Muscle layer of duodenum (tissue), 2 donors: Measurements from ENCODE around the gene WNT3.

ENCODE experiments used
- H3K27ac ChIP-seq: one replicate; pipeline ENCODE4 v1.7.0; 2013; ENCODE audit warnings: mild to moderate bottlenecking, low read length
- H3K27me3 ChIP-seq: one replicate; pipeline ENCODE4 v1.7.0; 2013; ENCODE audit warnings: low read depth, mild to moderate bottlenecking, control low read depth, low read length
- H3K36me3 ChIP-seq, 2 donors: one replicate each; pipeline ENCODE4 v1.7.0; 2013; ENCODE audit warnings: low read length in 2 of 2, control low read depth in 1 of 2, mild to moderate bottlenecking in 1 of 2; ENCODE audit not compliant: insufficient read depth in 2 of 2, control insufficient read depth in 1 of 2
- H3K4me1 ChIP-seq, 2 donors: one replicate each; pipeline ENCODE4 v1.7.0; 2013; ENCODE audit warnings: low read length in 2 of 2, mild to moderate bottlenecking in 2 of 2, control low read depth in 1 of 2, moderate library complexity in 1 of 2; ENCODE audit not compliant: insufficient read depth in 2 of 2, control insufficient read depth in 1 of 2
- H3K4me3 ChIP-seq, 2 donors: one replicate each; pipeline ENCODE4 v1.7.0; 2013; ENCODE audit warnings: low read length in 2 of 2, low read depth in 1 of 2, mild to moderate bottlenecking in 1 of 2
- H3K9me3 ChIP-seq, 2 donors: one replicate each; pipeline ENCODE4 v1.7.0; 2013; ENCODE audit warnings: low read length in 2 of 2, control low read depth in 1 of 2, mild to moderate bottlenecking in 1 of 2; ENCODE audit not compliant: control insufficient read depth in 1 of 2
- donor health status: healthy.

The WNT3 gene

DNA sequence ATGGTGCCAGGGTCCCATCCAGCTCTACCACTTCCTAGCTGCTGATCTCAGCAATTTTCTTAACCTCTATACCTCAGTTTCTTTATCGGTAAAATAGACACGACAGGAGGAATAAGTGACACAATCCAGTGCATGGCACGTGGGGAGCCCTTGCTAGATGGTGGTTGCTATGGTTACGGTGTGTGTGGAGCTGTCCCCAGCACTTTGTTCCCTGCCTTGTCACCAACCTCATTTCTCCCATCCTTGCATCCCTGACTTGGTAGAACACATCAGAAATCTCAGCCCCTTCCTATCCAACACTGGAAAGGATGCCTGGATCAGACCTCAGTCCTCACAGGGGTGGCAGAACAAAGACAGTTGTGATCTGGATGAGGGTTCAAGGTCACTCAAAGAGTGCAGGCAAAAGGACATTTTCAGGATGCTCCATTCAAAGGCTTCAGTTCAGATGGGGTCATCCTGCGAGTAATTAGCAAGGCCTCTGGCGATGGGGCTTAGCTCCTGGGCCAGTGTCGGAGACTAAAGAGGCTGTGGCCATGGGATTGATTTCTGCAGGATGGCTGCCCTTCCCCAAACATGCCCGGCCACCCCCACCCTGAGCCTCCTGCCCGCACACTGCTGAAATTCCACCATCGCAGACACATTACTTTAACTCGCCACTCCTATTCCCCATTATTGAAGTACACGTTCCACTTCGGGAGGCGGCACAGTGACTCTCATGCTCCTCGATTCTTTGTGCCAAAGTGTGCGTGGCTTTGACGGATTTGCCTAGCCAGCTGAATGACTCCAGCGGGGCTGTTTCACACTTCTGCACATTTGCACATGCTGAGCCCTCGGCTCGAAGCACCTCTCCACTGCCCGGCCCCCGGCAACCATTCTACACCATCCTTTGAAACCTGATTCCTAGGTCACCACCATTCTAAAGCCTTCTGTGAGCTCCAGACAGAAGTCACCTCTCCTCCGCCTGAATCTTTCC is 40.3 kb downstream of the WNT3 start:
- H3K27me3 ChIP-seq = no peaks in the 10 kb centered on the region
- no peaks in the 10 kb centered on the region for H3K4me1 ChIP-seq
- no peaks in the 10 kb centered on the region for H3K9me3 ChIP-seq
- H3K4me3 ChIP-seq = no peak overlapping the region
- H3K27ac ChIP-seq = no peak overlapping the region
- H3K36me3 ChIP-seq = no peaks in the 10 kb centered on the region

DNA sequence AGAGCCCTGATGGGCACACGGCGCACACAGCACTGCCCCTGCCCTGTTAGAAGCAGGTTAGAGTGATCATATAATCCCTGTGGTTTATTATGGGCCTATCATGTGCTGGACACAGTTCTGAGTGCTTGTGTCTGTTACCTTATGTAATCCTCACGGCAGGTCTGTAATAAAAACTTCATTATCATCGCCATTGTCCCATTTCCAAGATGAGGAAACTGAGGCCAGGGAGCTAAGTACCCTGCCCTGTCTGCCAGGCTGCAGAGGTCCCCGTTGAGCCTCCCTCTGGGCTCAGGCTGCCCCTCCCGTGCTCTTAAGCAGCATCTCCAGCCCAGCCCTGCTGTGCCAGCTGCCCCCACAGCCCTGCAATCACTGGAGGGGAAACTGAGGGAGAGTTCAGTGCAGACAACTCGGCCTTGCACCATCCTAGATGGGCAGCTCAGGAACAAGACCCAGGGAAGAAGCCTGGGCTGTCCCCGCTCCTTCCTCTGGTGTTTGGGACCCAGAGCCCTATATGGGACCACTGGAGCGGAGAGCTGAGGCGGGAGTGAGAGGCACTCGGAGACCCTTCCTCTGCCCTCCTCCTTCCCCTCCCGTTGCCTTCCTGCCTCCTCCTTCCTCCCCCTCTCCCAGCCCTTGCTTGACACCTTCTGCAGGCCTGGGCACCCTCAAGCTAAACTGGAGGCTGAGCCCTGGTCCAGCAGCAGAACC is 42.0 kb downstream of the WNT3 start:
- H3K4me1 ChIP-seq = no peaks in the 10 kb centered on the region
- no peaks in the 10 kb centered on the region for H3K27me3 ChIP-seq
- H3K27ac ChIP-seq = no peak overlapping the region
- no peaks in the 10 kb centered on the region for H3K9me3 ChIP-seq
- no peaks in the 10 kb centered on the region for H3K36me3 ChIP-seq
- no peak overlapping the region for H3K4me3 ChIP-seq

DNA sequence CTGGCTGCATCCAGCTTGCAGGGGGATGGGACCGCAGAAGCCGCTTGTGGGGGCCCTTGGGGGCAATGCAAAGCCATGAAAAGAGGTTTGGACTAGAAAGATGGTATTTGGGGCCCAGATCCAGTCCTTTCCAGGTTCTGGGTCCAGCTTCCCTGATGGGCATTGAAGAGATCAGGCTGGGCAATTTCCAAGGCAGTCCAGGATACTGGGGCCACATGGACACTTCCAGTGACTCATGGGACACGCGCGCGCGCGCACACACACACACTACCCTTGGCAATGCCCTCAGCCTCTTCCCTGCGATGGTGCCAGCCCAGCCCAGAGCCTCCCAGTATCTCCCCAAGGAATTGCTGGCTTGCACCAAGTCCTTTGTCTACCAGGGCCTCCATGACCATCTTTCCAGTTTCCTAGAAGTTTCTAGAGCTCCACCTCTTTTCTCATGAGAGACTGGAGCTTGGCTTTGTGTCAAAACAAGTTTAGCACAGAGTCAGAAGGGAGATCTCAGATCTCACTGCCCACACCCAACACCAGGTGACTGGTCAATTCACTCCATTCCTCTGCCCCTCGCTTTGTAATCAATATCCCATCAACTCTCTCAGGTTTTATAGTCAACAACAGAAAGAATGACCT is 44.3 kb downstream of the WNT3 start:
- H3K27me3 ChIP-seq = peaks cover 4% of the 10 kb centered on the region
- no peak overlapping the region for H3K27ac ChIP-seq
- H3K9me3 ChIP-seq = no peaks in the 10 kb centered on the region
- no peak overlapping the region for H3K4me3 ChIP-seq
- peaks cover 0 to 6% of the 10 kb centered on the region in 2 donors for H3K4me1 ChIP-seq
- H3K36me3 ChIP-seq = no peaks in the 10 kb centered on the region

DNA sequence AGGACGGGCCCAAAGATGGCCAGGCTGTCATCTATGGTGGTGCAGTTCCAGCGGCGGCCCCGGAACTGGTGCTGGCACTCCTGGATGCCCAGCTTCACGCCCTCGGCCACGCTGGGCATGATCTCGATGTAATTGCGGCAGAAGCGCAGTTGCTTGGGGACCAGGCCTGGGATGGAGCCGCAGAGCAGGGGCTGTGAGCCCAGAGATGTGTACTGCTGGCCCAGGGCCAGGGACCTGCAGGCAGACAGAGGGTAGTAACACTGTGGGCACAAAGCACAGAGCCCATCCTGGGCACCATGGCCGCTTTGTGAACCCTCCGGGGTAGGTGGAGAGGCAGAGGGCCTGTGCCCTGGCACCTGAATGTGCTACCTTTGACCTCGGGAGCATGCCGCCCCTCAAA is 44.8 kb downstream of the WNT3 start:
- Histone ChIP-seq H3K27ac (no peak overlapping the region), H3K4me3 (no peak overlapping the region), H3K4me1 (peaks cover 0 to 6% of the 10 kb centered on the region in 2 donors), H3K36me3 (no peaks in the 10 kb centered on the region), H3K27me3 (peaks cover 4% of the 10 kb centered on the region), H3K9me3 (no peaks in the 10 kb centered on the region)

DNA sequence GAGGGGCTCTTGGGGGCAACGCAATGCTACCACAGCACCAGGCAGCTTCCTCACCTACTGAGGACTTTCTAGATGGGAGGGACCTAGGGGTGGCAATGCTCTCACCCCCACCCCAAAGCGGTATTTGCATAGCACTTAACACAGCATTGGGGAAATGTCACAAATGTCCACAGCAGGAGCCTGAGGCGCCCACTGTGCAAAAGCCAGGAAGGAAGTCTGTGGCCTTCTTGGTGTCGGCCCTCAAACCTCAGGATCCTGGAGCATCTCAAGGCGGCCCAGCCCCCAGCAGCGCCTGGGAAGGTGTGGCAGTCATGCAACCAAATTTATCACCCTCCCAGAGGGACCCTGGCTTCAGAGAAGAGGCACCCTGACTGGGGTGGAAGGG is 45.3 kb downstream of the WNT3 start:
- H3K9me3 ChIP-seq = no peaks in the 10 kb centered on the region
- H3K4me3 ChIP-seq = no peak overlapping the region
- peaks cover 0 to 6% of the 10 kb centered on the region in 2 donors for H3K4me1 ChIP-seq
- no peaks in the 10 kb centered on the region for H3K36me3 ChIP-seq
- H3K27me3 ChIP-seq = peaks cover 4% of the 10 kb centered on the region
- no peak overlapping the region for H3K27ac ChIP-seq

DNA sequence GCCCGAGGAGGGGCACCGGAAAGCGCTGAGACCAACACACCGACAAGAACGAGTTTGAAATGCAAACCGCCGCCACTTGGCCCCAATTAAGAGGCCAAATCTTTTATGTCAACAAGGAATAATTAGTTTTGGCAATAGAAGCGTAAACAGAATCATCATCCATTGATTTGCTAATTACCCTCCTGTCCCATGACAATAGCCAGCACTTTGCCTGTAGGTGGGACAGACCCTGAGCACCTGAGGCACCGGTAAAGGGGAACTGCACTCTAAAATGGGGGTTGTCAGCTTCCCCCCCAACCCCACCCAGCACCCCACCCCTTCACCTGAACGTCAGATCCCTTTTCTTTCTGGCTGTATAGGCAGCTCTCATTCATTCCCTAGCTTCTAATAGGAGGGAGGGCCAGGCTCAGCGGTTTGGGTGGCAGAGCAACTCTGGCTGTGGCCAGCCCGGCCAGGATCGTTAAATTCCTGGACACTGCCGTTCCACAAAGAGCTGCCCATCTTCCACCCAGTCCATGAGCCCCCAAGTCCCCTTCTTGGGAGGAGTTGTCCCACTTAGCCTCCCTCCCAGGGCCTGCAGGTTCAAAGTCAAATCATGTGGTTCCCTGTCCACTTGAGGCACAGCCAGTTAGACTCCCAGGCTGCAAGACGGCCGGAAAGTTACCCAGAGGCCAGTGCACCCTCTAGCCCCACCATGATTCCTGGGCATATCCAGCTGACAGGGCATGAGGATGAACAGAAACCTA is 45.8 kb downstream of the WNT3 start:
- H3K27me3 ChIP-seq = peaks cover 4% of the 10 kb centered on the region
- H3K36me3 ChIP-seq = no peaks in the 10 kb centered on the region
- H3K27ac ChIP-seq = no peak overlapping the region
- peaks cover 0 to 6% of the 10 kb centered on the region in 2 donors for H3K4me1 ChIP-seq
- H3K9me3 ChIP-seq = no peaks in the 10 kb centered on the region
- peak overlapping the region; percentile 37 to 66 for H3K4me3 ChIP-seq

DNA sequence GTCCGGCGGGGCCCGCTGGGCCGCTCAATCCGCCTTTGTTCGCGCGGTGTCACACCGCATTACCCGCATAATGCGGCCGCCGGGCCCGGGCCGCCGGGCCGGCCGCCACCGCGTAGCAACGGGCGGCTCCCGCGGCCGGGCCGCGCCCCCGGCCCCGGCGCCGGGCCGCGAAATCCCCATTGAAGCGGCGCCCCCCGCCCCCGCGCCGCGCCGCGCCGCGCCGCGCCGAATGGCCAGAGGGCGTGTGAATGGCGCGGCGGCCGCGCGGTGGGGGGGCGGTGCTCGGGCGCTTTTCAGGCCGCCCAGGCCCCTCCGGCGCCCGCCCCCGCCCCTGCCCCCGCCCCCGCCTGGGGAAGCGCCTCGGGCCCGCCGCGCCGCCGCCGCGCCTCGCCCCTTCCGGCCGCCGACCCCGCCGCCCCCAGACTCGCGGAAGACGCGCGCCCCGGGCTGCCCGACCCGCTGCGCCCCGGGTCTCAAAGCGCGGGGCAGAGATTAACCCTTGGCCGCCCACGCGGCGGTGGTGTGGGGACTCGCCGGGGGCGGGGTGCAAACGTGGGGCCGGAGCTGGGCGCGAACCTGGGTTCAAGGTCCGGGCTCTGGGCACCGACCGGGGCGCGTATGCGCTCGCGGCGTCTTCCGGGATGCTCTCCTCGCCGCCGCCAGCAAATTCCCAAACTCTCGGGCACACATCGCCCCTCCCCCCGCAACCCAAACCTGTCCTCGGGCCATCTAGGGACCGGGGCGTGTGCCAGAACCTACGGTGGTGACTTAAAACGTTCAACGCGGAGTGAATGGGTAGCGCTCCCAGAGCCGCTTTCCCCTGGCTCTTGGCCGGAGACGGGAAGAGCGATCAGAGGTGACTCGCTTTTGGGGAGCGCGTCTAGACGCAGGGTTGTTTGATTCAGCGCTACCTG is 46.7 kb downstream of the WNT3 start:
- no peak overlapping the region for H3K27ac ChIP-seq

DNA sequence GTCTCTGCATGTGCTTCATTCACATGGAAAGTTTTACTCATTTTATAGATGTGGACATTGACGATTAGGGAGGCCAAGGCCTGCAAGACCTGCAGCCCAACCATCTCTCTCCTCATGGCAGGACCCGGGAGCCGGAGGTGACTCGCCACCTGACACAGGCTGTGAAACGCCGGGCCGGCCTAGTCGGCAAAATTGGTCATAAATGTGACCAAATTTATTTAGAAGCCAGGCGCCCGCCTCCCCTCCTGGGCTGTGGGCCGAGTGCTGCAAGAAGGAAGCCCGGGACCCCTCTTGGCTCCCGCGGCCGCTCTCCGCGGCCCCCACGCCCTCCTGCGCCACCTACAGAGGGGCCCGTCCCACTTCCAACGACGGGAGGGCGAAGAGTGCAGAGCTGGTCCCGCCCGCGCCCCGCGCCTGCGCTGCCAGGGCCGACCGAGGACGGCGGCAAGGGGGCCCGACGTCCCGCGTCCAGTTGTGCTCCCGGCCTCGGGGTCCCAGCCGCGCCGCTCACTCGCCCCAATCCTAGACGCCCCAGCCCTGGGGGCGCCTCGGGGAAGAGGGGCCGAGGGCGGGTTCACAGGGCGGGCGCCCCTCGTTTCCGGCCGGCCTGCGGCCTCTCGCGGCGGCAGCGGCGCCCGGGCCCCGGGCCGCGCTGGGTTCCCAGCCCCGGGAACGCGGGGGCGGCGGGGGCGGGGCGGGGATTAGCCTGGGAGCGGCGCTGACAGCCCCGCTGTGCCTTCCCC is 47.5 kb downstream of the WNT3 start:
- no peaks in the 10 kb centered on the region for H3K9me3 ChIP-seq
- H3K4me1 ChIP-seq = peaks cover 0 to 6% of the 10 kb centered on the region in 2 donors
- H3K4me3 ChIP-seq = peak overlapping the region in 1 of 2 donors; percentile 51
- no peaks in the 10 kb centered on the region for H3K36me3 ChIP-seq
- H3K27me3 ChIP-seq = peaks cover 4% of the 10 kb centered on the region
- no peak overlapping the region for H3K27ac ChIP-seq

More for the DNA sequence above, 46.7 kb downstream of the WNT3 start:
- Histone ChIP-seq H3K4me3 (peak overlapping the region; percentile 37 to 66), H3K27me3 (peaks cover 4% of the 10 kb centered on the region), H3K4me1 (peaks cover 0 to 6% of the 10 kb centered on the region in 2 donors), H3K36me3 (no peaks in the 10 kb centered on the region), H3K9me3 (no peaks in the 10 kb centered on the region)

DNA sequence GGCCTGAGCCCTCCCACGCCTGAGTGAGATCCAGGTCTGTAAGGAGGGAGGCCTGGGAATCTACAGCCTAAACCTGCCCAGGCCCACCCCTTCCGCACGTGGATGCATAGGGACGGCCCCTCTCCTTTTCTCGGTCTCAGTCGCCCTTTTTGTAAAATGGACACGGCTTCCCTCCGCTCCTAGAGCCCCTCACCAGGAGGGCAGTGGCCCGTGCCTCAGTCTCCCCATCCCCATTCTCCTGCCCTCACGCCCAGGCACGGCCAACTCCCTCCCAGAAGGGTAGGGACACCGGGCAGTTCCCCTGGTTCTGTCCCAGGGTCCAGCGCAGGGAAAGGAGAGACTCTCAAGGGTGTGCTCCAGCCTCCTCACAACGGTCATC is 48.1 kb downstream of the WNT3 start:
- Histone ChIP-seq H3K27ac (no peak overlapping the region), H3K36me3 (no peaks in the 10 kb centered on the region), H3K4me3 (peak overlapping the region in 1 of 2 donors; percentile 59), H3K27me3 (peaks cover 4% of the 10 kb centered on the region), H3K4me1 (peaks cover 0 to 6% of the 10 kb centered on the region in 2 donors), H3K9me3 (no peaks in the 10 kb centered on the region)
